GM12878 (cell line): ENCODE measurements around the gene CHN2. TPM values are rescaled to one million over a fixed set of nuclear protein-coding genes. Genes with fewer than 3 reads are reported as not detected.

Experiments
- ATAC-seq: fragments of 200-7000 bp; cut with Tn5 transposase; 3 replicates; pipeline ENCODE4 v1.9.1; 2020; ENCODE audit warnings: mild to moderate bottlenecking, moderate library complexity
- BruUV-seq: library from RNA; stranded (reverse); fragments of 400-500 nt; replicated peaks from 2 replicates; lab custom pipeline; 2021; lab: Mats Ljungman, UMichigan
- CTCF ChIA-PET: fragments of 300-600 bp; sonication (Branson Sonifier 250); formaldehyde crosslinking; extraction: SDS; loops from one replicate; lab custom pipeline; 2021; ENCODE audit warnings: inconsistent platforms; lab: Yijun Ruan, JAX
- POLR2A ChIA-PET: fragments of 350-600 bp; formaldehyde crosslinking; extraction: SDS; loops from one replicate; lab custom pipeline; 2021; ENCODE audit warnings: inconsistent platforms; lab: Charles Lee
- RAD21 ChIA-PET: fragments of 300-600 bp; sonication (Branson Sonifier 250); formaldehyde crosslinking; loops from one replicate; lab custom pipeline; 2023; ENCODE audit warnings: antibody characterized with exemption; ENCODE audit not compliant: unreplicated experiment; lab: Charles Lee
- SMC1A ChIA-PET: fragments of 300-600 bp; sonication (Branson Sonifier 250); formaldehyde crosslinking; loops from one replicate; lab custom pipeline; 2023; ENCODE audit not compliant: unreplicated experiment, uncharacterized antibody; lab: Charles Lee
- DNase-seq: peaks from one replicate; pipeline ENCODE4 v3.0.0-alpha.2; 2011; ENCODE audit warnings: low read depth, low spot score
- FAIRE-seq: peaks from 3 replicates; lab custom pipeline; 2011; peaks lifted over from hg19 to GRCh38; lab: Jason Lieb, UNC
- H2AFZ ChIP-seq: 2 replicates; pipeline ENCODE4 v1.6.0; 2011; ENCODE audit warnings: low read depth, low read length, control low read depth; ENCODE audit not compliant: control insufficient read depth
- H3K27ac ChIP-seq: 2 replicates; pipeline ENCODE4 v1.5.1; 2011; ENCODE audit warnings: control low read depth; ENCODE audit not compliant: control insufficient read depth, insufficient read depth
- H3K27me3 ChIP-seq, 2 experiments: replicated peaks in 1 of 2; 2 replicates each; pipeline versions ENCODE4 v1.6.0 to v1.6.1; 2011; ENCODE audit warnings: low read length in 1 of 2; ENCODE audit not compliant: control insufficient read depth in 2 of 2, insufficient read depth in 2 of 2
- H3K36me3 ChIP-seq, 2 experiments: 2 replicates each; pipeline ENCODE4 v1.5.1; 2011; ENCODE audit warnings: low read length in 1 of 2; ENCODE audit not compliant: control insufficient read depth in 2 of 2, insufficient read depth in 2 of 2
- H3K4me1 ChIP-seq: 2 replicates; pipeline ENCODE4 v1.6.1; 2011; ENCODE audit warnings: mild to moderate bottlenecking, low read length, moderate library complexity, mixed read lengths; ENCODE audit not compliant: control insufficient read depth, insufficient read depth
- H3K4me2 ChIP-seq: 2 replicates; pipeline ENCODE4 v1.6.0; 2011; ENCODE audit warnings: control low read depth; ENCODE audit not compliant: control insufficient read depth, insufficient read depth
- H3K4me3 ChIP-seq: fragments of 200-600 bp; sonication (generic); 2 replicates; pipeline ENCODE4 v1.5.1; 2016
- H3K79me2 ChIP-seq: 2 replicates; pipeline ENCODE4 v1.6.0; 2011; ENCODE audit warnings: low read length; ENCODE audit not compliant: control insufficient read depth, insufficient read depth
- H3K9ac ChIP-seq: 2 replicates; pipeline ENCODE4 v1.8.0; 2011; ENCODE audit warnings: low read length, control low read depth, mixed read lengths; ENCODE audit not compliant: control insufficient read depth, insufficient read depth
- H3K9me3 ChIP-seq: replicated peaks from 3 replicates; pipeline ENCODE4 v1.5.1; 2011; ENCODE audit warnings: mild to moderate bottlenecking, low read length; ENCODE audit not compliant: control insufficient read depth, insufficient read depth
- H4K20me1 ChIP-seq: 2 replicates; pipeline ENCODE4 v1.6.0; 2011; ENCODE audit not compliant: control insufficient read depth, insufficient read depth
- CEBPB ChIP-seq, 2 experiments: fragments of 150-350 bp in 1 of 2; IDR thresholded peaks; 2 replicates each; pipeline ENCODE4 v1.6.1; 2012 to 2014; ENCODE audit warnings: low read depth in 2 of 2, low read length in 2 of 2, borderline replicate concordance in 1 of 2, inconsistent platforms in 1 of 2
- CHD1 ChIP-seq: IDR thresholded peaks from 2 replicates; pipeline ENCODE4 v1.6.1; 2012; ENCODE audit warnings: low read depth, low read length, improper control_type of control experiment
- E2F8 ChIP-seq: fragments of 450-650 bp; IDR thresholded peaks from 2 replicates; pipeline ENCODE4 v1.6.1; 2018; ENCODE audit warnings: mild to moderate bottlenecking, low read depth, moderate library complexity; ENCODE audit not compliant: partially characterized antibody
- EP300 ChIP-seq, 2 experiments: fragments of 150-350 bp in 1 of 2; IDR thresholded peaks; 2 replicates each; pipeline ENCODE4 v1.6.1; 2011 to 2012; ENCODE audit warnings: low read depth in 2 of 2, low read length in 2 of 2, borderline replicate concordance in 1 of 2, improper control_type of control experiment in 1 of 2, inconsistent platforms in 1 of 2; ENCODE audit not compliant: control insufficient read depth in 1 of 2
- GATAD2B ChIP-seq: fragments of 450-650 bp; conservative IDR thresholded peaks from 2 replicates; pipeline ENCODE4 v1.6.1; 2017; ENCODE audit warnings: low read depth, mild to moderate bottlenecking, moderate library complexity
- IKZF1 ChIP-seq: fragments of 450-650 bp; conservative IDR thresholded peaks from 2 replicates; pipeline ENCODE4 v1.6.1; 2017; ENCODE audit warnings: antibody characterized with exemption, mild to moderate bottlenecking
- KDM1A ChIP-seq: fragments of 200-600 bp; sonication (generic); IDR thresholded peaks from 2 replicates; pipeline ENCODE4 v1.6.1; 2016; ENCODE audit warnings: borderline replicate concordance
- MEF2B ChIP-seq: fragments of 450-650 bp; IDR thresholded peaks from 2 replicates; pipeline ENCODE4 v1.6.1; 2018; ENCODE audit warnings: mild to moderate bottlenecking, moderate library complexity; ENCODE audit not compliant: partially characterized antibody, poor library complexity, severe bottlenecking
- MTA3 ChIP-seq: IDR thresholded peaks from 2 replicates; pipeline ENCODE4 v1.6.1; 2012; ENCODE audit warnings: low read length, inconsistent platforms, borderline replicate concordance
- NFYA ChIP-seq: IDR thresholded peaks from 2 replicates; pipeline ENCODE4 v1.6.1; 2011; ENCODE audit warnings: low read depth, mild to moderate bottlenecking, low read length, improper control_type of control experiment, borderline replicate concordance
- NR2C2 ChIP-seq: IDR thresholded peaks from 2 replicates; pipeline ENCODE4 v1.6.1; 2011; ENCODE audit warnings: borderline replicate concordance, low read depth; ENCODE audit not compliant: control insufficient read depth, insufficient read length
- PML ChIP-seq: IDR thresholded peaks from 2 replicates; pipeline ENCODE4 v1.6.1; 2012; ENCODE audit warnings: low read length, inconsistent platforms
- RBBP5 ChIP-seq: fragments of 200-600 bp; sonication (generic); conservative IDR thresholded peaks from 2 replicates; pipeline ENCODE4 v1.6.1; 2016
- RUNX3 ChIP-seq: IDR thresholded peaks from 2 replicates; pipeline ENCODE4 v1.6.1; 2012; ENCODE audit warnings: low read length, inconsistent platforms
- SREBF1 ChIP-seq: IDR thresholded peaks from 2 replicates; pipeline ENCODE4 v1.6.1; 2012; ENCODE audit warnings: mild to moderate bottlenecking, low read length
- SUZ12 ChIP-seq: fragments of 200-600 bp; sonication (generic); IDR thresholded peaks from one replicate; pipeline ENCODE4 v1.6.1; 2018; ENCODE audit warnings: antibody characterized with exemption, mild to moderate bottlenecking; ENCODE audit not compliant: unreplicated experiment
- ZNF217 ChIP-seq: fragments of 450-650 bp; IDR thresholded peaks from 2 replicates; pipeline ENCODE4 v1.6.1; 2017; ENCODE audit warnings: antibody characterized with exemption, mild to moderate bottlenecking
- WGBS: methylation state at CpG from one replicate; pipeline ENCODE4 v1.1.6; 2016; ENCODE audit warnings: low lambda C conversion rate; ENCODE audit not compliant: insufficient replicate concordance, insufficient coverage; ENCODE audit errors: missing lambda C conversion rate; 5-methylcytosine and 5-hydroxymethylcytosine counted together
- in situ Hi-C: fragments of 300-500 bp; cut with MboI; formaldehyde crosslinking; loops from 9 replicates; pipeline ENCODE4 v1.14.3; 2018; ENCODE audit warnings: mixed read lengths
- intact Hi-C: fragments of 100-400 bp; cut with micrococcal nuclease; formaldehyde crosslinking; loops from one replicate; pipeline ENCODE4 v1.14.2; 2022; ENCODE audit not compliant: unreplicated experiment
- polyA plus RNA-seq, 11 experiments: library from polyadenylated mRNA; depleted of rRNA in 4 of 11; unstranded in 6 of 11; stranded (reverse) in 5 of 11; fragments of >200 nt; fragmentation: Nextera tagmentation in 4 of 11; fragmentation: Illumina TruSeq in 1 of 11; extraction: Ambion mirVana in 4 of 11; extraction: Trizol in 1 of 11; gene quantifications; 1 replicate in 1 of 11; 2 replicates in 10 of 11; pipeline versions ENCODE4 v1.2.1 to v1.2.3, GENCODE V29; 2011 to 2016; ENCODE audit warnings: inconsistent platforms in 2 of 11, missing spikeins in 2 of 11, low read depth in 1 of 11
- total RNA-seq, 4 experiments: library from RNA; depleted of rRNA in 3 of 4; stranded (reverse); fragments of >200 nt in 3 of 4; fragmentation: Illumina TruSeq in 1 of 4; extraction: Trizol in 1 of 4; gene quantifications; 2 replicates each; pipeline versions ENCODE4 v1.2.1 to v1.2.3, GENCODE V29; 2013 to 2021
- TF ChIP-seq, protein P1 (sequence below): fragments of 450-650 bp; IDR thresholded peaks from 2 replicates; pipeline ENCODE4 v1.6.1; 2016; ENCODE audit warnings: mild to moderate bottlenecking
- TF ChIP-seq, protein P2 (sequence below): fragments of 450-650 bp; formaldehyde crosslinking; IDR thresholded peaks from 2 replicates; pipeline ENCODE4 v1.4.0; 2022; ENCODE audit warnings: mild to moderate bottlenecking, moderate library complexity

Gene CHN2
- total and polyA plus RNA-seq, 10 of the 15 experiments (the other 5 are each of a cell fraction or from before 2014, with no cell fraction given): 0.11 to 3.8 (median 0.37) TPM; not detected in 2

DNA sequence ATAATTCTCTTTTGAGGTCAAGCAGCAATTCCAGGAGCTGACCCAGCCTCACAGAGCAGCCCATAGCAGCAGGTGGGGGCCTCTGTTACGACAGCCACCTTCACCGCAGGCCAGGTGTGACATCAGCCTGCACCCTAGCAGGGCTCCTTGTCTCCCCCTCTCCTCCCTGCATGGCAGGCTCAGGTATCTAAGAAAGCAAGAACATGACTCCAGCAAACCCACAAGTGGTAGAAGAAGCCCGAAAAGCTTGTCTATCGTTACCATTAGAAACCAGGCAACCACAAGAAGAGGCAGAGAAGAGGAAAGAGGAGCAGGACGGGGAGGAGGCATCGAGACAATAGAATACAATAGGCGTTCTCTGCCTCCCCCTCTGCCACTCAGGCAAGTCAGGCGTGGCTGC lies 265.0 kb downstream of the CHN2 start:
- ChIA-PET POLR2A (no interaction called here), RAD21 (no interaction called here)

More for the DNA sequence above, 265.0 kb downstream of the CHN2 start:
- Histone ChIP-seq H3K36me3 (no peaks in the 10 kb centered on the region), H3K4me2 (no peak overlapping the region), H4K20me1 (no peaks in the 10 kb centered on the region), H3K79me2 (no peaks in the 10 kb centered on the region), H3K9me3 (no peaks in the 10 kb centered on the region), H3K4me3 (no peak overlapping the region), H3K27ac (no peak overlapping the region), H3K9ac (no peak overlapping the region), H2AFZ (no peak overlapping the region), H3K27me3 (no peaks in the 10 kb centered on the region; a peak in 1 of 4 replicates), H3K4me1 (no peaks in the 10 kb centered on the region)
- in situ Hi-C loops: no loop called here
- ChIA-PET CTCF (no interaction called here), SMC1A (no interaction called here)
- FAIRE-seq (no peak), DNase-seq (no peak), ATAC-seq (no peak)
- TF ChIP-seq NR2C2: no peak
- TF ChIP-seq GATAD2B: no peak
- no peak for TF ChIP-seq MEF2B
- no peak for TF ChIP-seq RBBP5
- no peak for TF ChIP-seq SUZ12
- TF ChIP-seq ZNF217: no peak
- TF ChIP-seq, protein P1, sequence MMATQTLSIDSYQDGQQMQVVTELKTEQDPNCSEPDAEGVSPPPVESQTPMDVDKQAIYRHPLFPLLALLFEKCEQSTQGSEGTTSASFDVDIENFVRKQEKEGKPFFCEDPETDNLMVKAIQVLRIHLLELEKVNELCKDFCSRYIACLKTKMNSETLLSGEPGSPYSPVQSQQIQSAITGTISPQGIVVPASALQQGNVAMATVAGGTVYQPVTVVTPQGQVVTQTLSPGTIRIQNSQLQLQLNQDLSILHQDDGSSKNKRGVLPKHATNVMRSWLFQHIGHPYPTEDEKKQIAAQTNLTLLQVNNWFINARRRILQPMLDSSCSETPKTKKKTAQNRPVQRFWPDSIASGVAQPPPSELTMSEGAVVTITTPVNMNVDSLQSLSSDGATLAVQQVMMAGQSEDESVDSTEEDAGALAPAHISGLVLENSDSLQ: no peak
- TF ChIP-seq RUNX3: no peak
- TF ChIP-seq EP300 (IDR thresholded peaks at IDR 0.05; ENCODE audit: borderline replicate concordance in 1 of 2, control insufficient read depth in 1 of 2, low read depth in 2 of 2, low read length in 2 of 2): no peak
- TF ChIP-seq MTA3: no peak
- no peak for TF ChIP-seq NFYA
- TF ChIP-seq SREBF1: no peak
- TF ChIP-seq KDM1A: no peak
- no peak for TF ChIP-seq CHD1
- no peak for TF ChIP-seq E2F8
- no peak for TF ChIP-seq IKZF1
- TF ChIP-seq, protein P2, sequence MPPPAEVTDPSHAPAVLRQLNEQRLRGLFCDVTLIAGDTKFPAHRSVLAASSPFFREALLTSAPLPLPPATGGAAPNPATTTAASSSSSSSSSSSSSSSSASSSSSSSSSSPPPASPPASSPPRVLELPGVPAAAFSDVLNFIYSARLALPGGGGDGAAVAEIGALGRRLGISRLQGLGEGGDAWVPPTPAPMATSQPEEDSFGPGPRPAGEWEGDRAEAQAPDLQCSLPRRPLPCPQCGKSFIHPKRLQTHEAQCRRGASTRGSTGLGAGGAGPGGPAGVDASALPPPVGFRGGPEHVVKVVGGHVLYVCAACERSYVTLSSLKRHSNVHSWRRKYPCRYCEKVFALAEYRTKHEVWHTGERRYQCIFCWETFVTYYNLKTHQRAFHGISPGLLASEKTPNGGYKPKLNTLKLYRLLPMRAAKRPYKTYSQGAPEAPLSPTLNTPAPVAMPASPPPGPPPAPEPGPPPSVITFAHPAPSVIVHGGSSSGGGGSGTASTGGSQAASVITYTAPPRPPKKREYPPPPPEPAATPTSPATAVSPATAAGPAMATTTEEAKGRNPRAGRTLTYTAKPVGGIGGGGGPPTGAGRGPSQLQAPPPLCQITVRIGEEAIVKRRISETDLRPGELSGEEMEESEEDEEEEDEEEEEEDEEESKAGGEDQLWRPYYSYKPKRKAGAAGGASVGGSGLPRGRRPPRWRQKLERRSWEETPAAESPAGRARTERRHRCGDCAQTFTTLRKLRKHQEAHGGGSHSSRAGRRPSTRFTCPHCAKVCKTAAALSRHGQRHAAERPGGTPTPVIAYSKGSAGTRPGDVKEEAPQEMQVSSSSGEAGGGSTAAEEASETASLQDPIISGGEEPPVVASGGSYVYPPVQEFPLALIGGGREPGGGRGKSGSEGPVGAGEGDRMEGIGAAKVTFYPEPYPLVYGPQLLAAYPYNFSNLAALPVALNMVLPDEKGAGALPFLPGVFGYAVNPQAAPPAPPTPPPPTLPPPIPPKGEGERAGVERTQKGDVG: no peak
- no peak for TF ChIP-seq CEBPB (IDR thresholded peaks at IDR 0.05; ENCODE audit: borderline replicate concordance in 1 of 2, low read depth in 2 of 2, low read length in 2 of 2)
- TF ChIP-seq PML: no peak
- 20% methylated on average over 8 of the region's 8 CpGs for WGBS
- intact Hi-C loops: no loop called here
- BruUV-seq: no TSS peak
